ENCODE results near the gene MGAT5.

- TF ChIP-seq CTCF (IDR thresholded peaks at IDR 0.05) (peak; percentile 53 to 63 (median 56)), POLR2A (IDR thresholded peaks at IDR 0.05) (no peak)
Measured at GRCh38 chr2:134207589-134208209, 46.2 kb upstream of the MGAT5 start.
